Measurements from ENCODE around the gene DDR2.

DNA sequence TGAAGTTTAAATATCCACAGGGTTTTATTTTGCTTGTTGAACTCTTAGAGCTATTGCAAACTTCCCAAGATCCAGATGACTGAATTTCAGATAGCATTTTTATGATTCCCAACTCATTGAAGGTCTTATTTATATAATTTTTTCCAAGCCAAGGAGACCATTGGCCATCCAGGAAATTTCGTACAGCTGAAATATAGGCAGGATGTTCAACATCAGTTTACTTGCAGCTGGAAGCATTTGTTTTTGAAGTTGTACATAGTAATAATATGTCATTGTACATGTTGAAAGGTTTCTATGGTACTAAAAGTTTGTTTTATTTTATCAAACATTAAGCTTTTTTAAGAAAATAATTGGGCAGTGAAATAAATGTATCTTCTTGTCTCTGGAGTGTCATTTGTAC, 32.8 kb upstream of the DDR2 start:
- TF ChIP-seq POLR2A (IDR thresholded peaks at IDR 0.05; ENCODE audit: extremely low read depth, insufficient read length) (no peak), CTCF (IDR thresholded peaks at IDR 0.05; ENCODE audit: low read depth, low read length) (no peak), MYC (IDR thresholded peaks at IDR 0.05; ENCODE audit: low read depth, low read length) (no peak)
- TF ChIP-seq, protein P1, sequence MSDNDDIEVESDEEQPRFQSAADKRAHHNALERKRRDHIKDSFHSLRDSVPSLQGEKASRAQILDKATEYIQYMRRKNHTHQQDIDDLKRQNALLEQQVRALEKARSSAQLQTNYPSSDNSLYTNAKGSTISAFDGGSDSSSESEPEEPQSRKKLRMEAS (IDR thresholded peaks at IDR 0.05; ENCODE audit: low read depth, low read length): no peak
